ENCODE measurements around the gene TAS2R9.

TAS2R9 gene

GRCh38 chr12:10771132-10771733, 38.7 kb downstream of the TAS2R9 start:
- H3K4me3 ChIP-seq (ENCODE audit: low read depth, low read length): no peak overlapping the region
- no peaks in the 10 kb centered on the region for H3K4me1 ChIP-seq
- peak; percentile 47; the same call in 1 of the 2 replicates for TF ChIP-seq CTCF (IDR thresholded peaks at IDR 0.05; ENCODE audit: low read depth, low read length)
- DNase-seq: no peak
- no peaks in the 10 kb centered on the region for H3K9me3 ChIP-seq
- no peaks in the 10 kb centered on the region for H3K36me3 ChIP-seq
- H3K27me3 ChIP-seq: peaks cover 57% of the 10 kb centered on the region

GRCh38 chr12:10759657-10760056, 50.3 kb downstream of the TAS2R9 start:
- H3K9me3 ChIP-seq: no peaks in the 10 kb centered on the region
- no peak overlapping the region for H3K4me3 ChIP-seq (ENCODE audit: low read depth, low read length)
- DNase-seq: no peak
- H3K36me3 ChIP-seq: no peaks in the 10 kb centered on the region
- no peaks in the 10 kb centered on the region for H3K4me1 ChIP-seq
- no peak for TF ChIP-seq CTCF (IDR thresholded peaks at IDR 0.05; ENCODE audit: low read depth, low read length)
- peaks cover 5% of the 10 kb centered on the region; the same call in 1 of the 2 replicates for H3K27me3 ChIP-seq
